NCI-H1092 treated with DMSO at 0.1 percent for 48 hours (cell line): ENCODE results near the gene VPS45.
"Not testable (repeated sequence)": the region's sequence is repeated elsewhere in the genome, so short reads cannot be mapped to it uniquely, and the experiment has no call there.

ENCODE experiments used
- DNase-seq: peaks from one replicate; lab custom pipeline; 2025; lab: John Stamatoyannopoulos, UW

The VPS45 gene

DNA sequence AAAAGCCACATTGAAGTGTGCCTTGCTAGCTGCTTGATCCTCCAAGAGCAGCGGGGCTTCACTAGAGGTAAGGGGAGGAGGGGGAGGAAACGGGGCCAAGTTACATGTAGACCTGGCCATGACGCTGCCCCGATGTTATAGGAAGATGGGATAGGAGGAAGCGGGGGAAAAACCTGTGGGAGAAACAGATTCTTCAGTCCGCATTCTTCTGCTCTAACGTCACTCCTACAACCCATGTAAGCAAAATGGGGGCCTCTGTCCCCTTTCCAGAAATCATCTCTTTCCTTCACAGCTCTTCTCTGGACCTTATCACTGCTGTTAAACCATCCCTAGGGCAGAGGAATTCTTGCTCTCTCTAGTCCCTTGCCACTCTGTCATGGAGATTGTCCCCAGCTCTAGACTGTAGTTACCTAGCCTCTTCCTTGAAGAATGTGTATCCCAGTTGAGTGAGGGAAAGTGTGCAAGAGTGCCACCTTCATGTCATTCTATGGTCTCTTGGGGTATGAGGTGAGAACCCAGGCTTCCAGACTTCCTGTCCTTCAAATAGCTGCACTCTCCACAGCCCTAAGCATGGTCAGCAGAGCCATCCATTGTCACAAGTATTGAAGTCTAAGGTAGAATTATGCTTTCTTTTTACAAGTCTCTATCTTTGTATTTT, 93.5 kb downstream of the VPS45 start:
- no peak for DNase-seq

GRCh38 chr1:150161747-150162581, 94.4 kb downstream of the VPS45 start:
- DNase-seq, result peak; percentile 25

DNA sequence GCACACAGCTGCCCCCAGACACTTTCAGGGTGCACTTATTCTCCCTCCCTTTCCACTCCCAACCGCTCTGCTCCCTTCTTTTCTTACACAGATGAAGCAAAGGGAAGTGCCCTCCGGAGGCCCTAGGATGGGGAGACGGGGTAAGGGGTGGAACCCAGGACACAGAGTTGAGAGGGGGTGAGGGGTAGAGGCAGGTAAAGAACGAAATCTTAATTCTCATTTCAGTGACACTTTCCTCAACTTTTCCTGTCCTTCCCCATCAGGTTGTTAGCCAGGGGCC, 94.9 kb downstream of the VPS45 start:
- no peak for DNase-seq

DNA sequence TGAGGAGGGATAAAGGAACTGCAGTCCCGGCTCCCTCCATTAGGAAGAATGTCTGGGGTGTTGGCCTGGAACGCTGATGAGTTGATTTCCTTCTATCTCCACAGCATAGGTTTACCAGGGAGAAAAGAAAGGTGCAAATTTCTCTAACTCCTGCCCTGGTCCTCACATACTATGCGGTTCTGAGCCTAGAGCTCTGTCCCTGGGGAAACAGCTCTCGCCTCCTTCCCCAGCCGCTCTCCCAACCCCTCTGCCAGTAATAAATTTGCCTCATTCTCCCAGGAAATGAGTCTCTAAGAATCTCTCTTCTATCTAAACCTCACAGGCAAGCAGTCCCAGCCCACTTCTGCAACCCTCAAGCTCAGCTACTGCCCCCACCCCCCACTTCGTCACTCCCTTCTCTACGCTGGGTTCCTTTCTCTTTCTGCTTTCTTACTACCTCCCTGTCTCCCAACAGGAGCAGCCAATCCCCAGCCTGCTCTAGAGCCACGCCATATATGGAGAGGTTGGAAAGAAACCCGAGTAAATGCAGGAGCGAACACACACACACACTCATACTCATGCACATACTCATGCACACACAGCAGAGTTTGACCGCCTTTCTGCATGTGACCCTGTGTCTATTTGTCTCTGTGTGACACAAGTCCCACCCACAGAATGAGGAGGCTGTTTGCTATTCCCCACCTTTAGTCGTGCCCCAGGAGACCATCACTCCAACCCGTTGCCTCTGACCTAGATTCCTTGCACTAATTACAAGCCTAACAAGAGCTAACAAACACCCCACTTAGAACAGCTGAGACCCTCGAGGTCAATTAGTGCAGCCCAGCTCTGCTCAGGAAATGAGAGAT, 95.5 kb downstream of the VPS45 start:
- DNase-seq, result peak; percentile 83

- DNase-seq, result no peak
Observed at GRCh38 chr1:150164224-150164623, 96.6 kb downstream of the VPS45 start.

DNA sequence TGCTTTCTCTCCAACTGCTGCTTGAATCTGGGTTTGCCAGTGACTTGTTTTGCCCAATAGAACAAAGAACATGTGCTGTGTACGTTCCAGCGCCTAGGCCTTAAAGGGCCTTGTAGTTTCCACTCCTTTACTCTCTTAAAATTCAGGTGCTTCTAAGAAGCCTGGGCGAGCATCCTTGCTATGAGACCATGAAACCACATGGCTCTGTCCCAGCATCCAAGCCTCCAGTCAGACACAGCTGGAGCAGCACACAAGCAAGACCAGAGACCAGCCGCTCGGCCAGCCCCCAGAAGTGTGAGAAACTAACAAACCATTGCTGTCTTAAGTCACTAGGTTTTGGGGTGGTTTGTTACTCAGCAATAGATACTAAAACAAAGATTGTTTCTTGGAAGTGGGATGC, 97.2 kb downstream of the VPS45 start:
- no peak for DNase-seq

DNA sequence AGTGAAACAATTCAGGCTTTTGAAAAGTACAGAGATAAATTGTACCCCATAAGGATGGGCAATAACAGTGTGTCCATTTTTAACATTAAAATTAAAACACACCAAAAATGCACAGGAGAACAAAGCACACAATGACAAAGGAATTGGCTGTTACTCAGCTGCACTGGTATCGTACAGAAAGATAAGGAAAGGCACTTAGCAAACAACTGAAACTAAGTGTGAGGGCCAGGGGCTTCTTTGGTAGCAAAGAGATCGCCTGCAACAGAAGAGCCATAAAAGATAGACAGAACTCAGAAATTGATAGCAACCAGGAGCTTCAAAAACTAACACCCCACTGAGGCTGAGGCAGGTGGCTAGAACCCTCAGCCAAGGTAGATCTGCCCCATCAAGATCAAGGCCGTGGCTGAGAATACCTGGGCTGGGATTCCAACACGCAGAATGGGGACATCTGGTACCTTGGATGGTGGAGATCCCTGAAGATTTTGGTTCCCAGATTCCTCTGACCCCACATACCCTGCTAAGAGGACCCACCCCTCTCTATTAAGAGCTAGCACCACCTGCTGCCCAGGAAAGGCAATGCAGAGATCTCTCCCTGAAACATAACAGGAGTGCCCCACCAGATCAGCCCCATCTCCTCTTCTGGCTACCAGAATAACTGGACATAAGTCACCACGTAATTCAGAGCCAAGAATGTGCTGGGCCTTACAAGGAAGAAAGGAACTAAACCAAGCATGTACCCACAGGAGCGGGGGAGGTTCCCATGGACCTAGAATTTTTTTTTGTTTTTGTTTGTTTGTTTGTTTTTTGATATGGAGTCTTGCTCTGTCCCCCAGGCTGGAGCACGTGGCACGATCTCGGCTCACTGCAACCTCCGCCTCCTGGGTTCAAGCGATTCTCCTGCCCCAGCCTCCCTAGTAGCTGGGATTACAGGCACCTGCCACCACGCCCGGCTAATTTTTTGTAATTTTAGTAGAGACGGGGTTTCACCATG, 98.3 kb downstream of the VPS45 start:
- peak; percentile 28 for DNase-seq

DNA sequence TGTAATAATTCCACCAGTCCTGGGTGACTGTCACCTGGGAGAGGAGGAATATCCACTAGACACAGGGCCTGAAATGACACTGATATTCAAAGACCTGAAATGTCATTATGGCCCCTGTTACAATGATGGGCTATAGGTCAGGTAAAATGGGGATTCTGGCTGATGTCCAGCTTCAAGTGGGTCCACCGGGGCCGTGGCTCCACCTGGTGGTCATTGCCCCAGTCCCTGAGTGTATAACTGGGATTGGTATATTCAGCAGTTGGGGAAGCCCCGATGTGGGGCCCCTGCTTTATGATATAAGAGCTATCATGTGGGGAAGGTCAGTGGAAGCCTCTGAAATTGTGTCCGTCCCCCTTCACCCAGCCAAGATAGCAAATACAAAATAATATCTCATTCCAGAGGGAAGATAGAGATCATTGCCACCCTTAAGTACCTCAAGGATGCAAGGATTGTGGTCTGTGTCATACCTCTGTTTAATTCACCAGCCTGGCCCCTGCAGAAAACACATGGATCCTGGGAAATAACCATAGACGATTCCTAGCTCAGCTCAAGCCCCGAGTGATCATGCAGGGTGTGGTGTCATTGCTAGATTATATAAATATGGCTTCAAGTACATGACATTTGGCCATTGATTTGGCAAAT, 101.5 kb downstream of the VPS45 start:
- DNase-seq, result peak; percentile 25

DNA sequence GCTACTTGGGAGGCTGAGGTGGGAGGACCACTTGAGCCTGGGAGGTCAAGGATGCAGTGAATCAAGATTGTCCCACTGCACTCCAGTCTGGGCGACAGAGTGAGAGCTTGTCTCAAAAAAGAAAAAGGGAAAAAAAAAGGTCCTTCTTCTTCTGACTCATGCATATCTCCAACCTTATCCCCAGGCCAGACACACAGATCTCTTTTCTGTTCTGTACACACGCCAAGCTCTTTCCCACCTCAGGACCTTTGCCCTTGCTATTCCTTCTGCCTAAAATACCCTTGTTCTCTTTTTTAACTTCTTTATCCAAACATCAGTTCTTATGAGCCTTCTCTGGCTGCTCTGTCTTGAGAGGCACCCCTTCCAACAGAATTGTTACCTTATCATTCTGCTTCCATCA, 104.2 kb downstream of the VPS45 start:
- DNase-seq, result no peak

DNA sequence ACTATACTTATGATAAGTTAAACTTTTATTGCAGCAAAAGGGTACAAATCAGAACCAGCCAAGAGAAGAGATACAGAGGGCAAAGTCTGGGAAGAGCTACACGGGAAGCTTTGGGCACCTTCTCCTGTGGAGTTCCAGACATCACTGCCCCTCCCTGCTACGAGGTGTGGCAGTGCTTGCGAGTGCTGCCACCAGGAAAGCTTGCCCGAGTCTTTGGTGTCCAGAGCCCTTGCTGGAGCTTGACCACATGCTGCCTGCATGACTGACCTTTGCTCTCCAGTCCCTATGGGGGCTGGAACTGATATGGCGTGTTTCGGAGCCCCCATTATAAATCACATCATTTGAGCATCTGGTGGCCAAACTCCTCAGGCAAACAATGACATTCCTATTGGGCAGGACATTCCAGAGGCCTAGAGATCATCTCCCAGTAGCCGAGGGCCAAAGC, 105.6 kb downstream of the VPS45 start:
- no peak for DNase-seq

DNA sequence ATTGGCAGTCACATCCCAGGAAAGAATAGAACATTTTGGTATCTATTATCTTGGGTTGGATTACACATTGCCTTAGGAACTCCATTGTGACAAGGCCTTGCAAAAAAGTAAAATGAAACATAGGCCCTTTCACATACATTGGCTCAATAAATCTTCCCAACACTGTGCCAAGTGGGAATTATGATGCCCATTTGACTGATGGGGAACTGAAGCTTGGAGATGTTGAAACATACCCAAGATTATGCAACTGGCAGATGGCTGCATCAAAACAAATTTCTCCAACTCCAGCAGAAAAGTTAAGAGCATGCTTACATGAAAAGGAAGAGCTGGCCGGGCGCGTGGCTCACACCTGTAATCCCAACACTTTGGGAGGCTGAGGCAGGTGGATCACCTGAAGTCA, 109.0 kb downstream of the VPS45 start:
- no peak for DNase-seq

DNA sequence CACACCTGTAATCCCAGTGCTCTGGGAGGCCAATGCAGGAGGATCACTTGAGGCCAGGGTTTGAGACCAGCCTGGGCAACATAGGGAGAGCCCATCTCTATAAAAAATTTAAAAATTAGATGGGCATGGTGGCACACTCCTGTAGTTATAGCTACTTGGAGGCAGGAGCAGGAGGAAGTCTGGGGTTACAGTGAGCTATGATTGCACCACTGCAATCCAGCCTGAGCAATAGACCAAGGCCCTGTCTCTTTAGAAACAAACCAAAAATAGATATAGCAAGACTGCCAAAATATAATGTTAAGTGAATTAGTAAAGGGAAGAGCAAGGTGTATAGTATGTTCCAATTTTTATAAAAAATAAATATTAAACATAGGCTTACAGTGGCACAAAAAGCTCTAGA, 111.0 kb downstream of the VPS45 start:
- no peak for DNase-seq

DNA sequence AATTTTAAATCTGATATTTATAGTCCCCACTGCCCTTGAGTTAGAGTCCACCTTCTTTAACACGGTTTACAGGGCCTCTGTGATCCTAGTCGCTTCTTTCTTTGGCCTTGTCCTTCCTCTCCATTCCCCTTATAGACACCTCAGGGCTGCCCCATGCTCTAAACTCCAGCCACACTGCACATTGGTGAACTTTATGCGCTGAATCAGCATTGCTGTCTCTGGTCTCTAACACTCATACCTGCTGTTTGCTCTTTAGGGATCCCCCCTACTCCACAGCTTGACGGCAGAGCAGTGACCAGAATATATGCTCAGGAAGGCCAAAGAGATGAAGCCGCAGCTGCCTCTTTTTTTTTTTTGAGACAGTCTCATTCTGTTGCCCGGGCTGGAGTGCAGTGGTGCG, 112.3 kb downstream of the VPS45 start:
- DNase-seq, result no peak

GRCh38 chr1:150180474-150180873, 112.9 kb downstream of the VPS45 start:
- DNase-seq, result no peak

DNA sequence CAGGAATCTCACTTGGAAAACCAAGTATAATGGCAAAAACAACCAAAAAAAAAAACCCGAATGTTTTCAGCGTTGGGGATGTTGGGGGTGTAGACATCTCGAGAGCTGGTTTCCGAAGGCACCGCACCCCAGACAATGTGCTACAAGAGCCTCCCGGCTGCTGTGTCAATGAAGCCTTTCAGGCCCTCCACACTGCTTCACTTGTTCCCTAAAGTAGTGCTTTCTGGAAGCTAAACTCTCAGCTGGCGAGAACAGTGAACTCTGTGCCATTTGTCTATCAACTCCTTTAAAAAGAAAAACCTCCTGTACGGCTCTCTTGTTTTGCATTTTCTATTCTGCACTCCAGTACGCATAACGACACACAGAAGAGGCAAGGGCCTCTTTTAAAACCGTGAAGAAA, 114.7 kb downstream of the VPS45 start:
- DNase-seq, result no peak

DNA sequence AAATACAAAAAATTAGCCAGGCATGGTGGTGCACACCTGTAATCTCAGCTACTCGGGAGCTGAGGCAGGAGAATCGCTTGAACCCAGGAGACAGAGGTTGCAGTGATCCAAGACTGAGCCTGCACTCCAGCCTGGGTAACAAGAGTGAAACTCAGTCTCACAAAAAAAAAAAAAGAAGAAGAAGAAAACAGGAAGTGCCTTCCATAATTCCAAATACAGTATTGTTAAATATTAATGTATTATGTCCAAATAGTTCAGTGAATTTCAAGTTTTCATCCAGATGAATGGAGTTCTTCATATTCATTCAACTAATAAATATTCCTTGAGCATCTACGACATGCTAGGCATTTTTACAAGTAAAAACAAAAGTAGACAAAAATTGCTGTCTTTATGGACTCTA, 115.5 kb downstream of the VPS45 start:
- DNase-seq, result no peak

GRCh38 chr1:150185481-150185880, 117.9 kb downstream of the VPS45 start:
- no peak for DNase-seq

GRCh38 chr1:150186438-150186788, 118.8 kb downstream of the VPS45 start:
- not testable (repeated sequence) for DNase-seq

DNA sequence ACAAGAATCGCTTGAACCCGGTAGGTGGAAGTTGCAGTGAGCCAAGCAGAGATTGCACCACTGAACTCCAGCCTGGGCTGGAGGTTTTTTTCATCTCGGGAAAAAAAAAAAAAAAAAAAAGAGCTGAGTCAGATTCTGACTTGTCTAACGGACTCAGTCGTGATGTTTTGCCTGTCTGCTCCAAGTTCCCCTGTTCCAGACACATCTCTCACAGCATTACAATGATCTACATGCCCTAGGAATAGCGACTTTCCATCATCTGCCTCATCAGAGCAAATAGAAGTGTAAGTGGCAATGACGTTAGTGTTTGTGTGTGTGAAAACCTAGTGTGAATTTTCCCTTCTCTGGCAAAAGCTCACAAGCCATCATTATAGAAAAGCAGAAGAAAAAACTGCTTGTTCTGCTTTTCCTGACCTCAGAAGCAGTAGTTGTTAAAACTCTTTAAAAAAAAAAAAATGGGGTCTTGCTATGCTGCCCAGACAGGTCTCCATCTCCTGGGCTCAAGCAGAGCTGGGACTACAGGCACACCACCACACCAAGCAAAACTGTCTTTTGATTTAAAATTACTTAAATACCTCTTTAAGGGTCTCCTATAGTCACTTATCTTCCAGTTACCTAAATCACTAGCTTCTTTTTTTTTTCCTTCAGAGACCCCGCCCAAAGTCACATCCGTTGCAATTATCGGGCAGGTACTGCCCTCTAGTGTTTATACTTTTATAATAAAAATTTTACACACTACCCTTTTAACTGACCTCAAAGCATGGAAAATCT, 119.4 kb downstream of the VPS45 start:
- DNase-seq, result peak; percentile 16

DNA sequence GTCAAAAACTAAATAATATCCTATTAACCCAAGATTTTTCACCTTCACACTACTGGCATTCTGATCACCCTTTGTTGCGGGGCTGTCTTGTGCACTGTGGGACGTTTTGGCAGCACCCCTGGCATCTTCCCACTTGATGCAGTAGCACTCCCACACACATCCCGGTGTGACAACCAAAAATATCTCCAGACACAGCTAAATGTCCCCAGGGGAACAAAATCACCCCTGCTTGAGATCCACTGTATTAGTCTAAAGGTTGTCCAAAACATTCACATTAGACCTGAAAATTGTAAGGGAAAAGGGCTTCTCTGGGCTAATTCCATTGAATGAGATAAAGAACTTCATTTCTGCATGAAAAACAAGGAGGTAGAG, 120.0 kb downstream of the VPS45 start:
- no peak for DNase-seq

GRCh38 chr1:150192012-150192411, 124.4 kb downstream of the VPS45 start:
- DNase-seq, result no peak
